CD4-positive, alpha-beta memory T cell (primary cell): ENCODE results near the gene SNTG2. TPM values are rescaled to one million over a fixed set of nuclear protein-coding genes. Genes with fewer than 3 reads are reported as not detected.

Experiments
- CTCF ChIA-PET: fragments of 350-600 bp; sonication (Branson Sonifier 250); formaldehyde crosslinking; loops from one replicate; lab custom pipeline; 2021; ENCODE audit warnings: inconsistent platforms; ENCODE audit not compliant: partially characterized antibody; lab: Charles Lee
- POLR2A ChIA-PET: fragments of 350-600 bp; sonication (Branson Sonifier 250); formaldehyde crosslinking; loops from one replicate; lab custom pipeline; 2021; ENCODE audit not compliant: partially characterized antibody; lab: Charles Lee
- DNase-seq, 5 donors: peaks; one replicate each; pipeline versions ENCODE4 v3.0.0 to v3.0.0-alpha.2; 2020 to 2022; ENCODE audit warnings: mixed read lengths in 1 of 5
- H3K27ac ChIP-seq: one replicate; pipeline ENCODE4 v1.7.0; 2013; ENCODE audit warnings: low read depth, low read length
- H3K27me3 ChIP-seq: 2 replicates; pipeline ENCODE4 v1.7.0; 2013; ENCODE audit warnings: mild to moderate bottlenecking, low read length, moderate library complexity; ENCODE audit not compliant: insufficient read depth
- H3K36me3 ChIP-seq: 2 replicates; pipeline ENCODE4 v1.7.0; 2013; ENCODE audit warnings: mild to moderate bottlenecking, low read length, moderate library complexity; ENCODE audit not compliant: insufficient read depth
- H3K4me1 ChIP-seq: 2 replicates; pipeline ENCODE4 v1.7.0; 2013; ENCODE audit warnings: mild to moderate bottlenecking, low read length, moderate library complexity; ENCODE audit not compliant: insufficient read depth
- H3K4me3 ChIP-seq, 2 donors: one replicate each; pipeline ENCODE4 v1.7.0; 2013; ENCODE audit warnings: low read length in 2 of 2, mild to moderate bottlenecking in 1 of 2
- H3K9me3 ChIP-seq, 2 donors: one replicate each; pipeline ENCODE4 v1.7.0; 2013; ENCODE audit warnings: low read length in 2 of 2, control low read depth in 1 of 2; ENCODE audit not compliant: control insufficient read depth in 1 of 2
- H3K27ac Mint-ChIP-seq, 7 donors: one replicate each; pipeline ENCODE4 v1.8.0; 2020 to 2021; ENCODE audit warnings: mixed read lengths in 7 of 7, mild to moderate bottlenecking in 6 of 7, inconsistent platforms in 3 of 7, moderate library complexity in 3 of 7
- H3K27me3 Mint-ChIP-seq, 2 donors: one replicate each; pipeline ENCODE4 v1.8.0; 2020 to 2021; ENCODE audit warnings: mixed read lengths in 2 of 2
- H3K36me3 Mint-ChIP-seq, 2 donors: one replicate each; pipeline ENCODE4 v1.8.0; 2020 to 2021; ENCODE audit warnings: mixed read lengths in 2 of 2, inconsistent platforms in 1 of 2, mild to moderate bottlenecking in 1 of 2
- H3K4me1 Mint-ChIP-seq, 4 donors: one replicate each; pipeline ENCODE4 v1.8.0; 2020 to 2021; ENCODE audit warnings: mixed read lengths in 4 of 4, mild to moderate bottlenecking in 1 of 4
- H3K4me3 Mint-ChIP-seq, 8 donors: one replicate each; pipeline ENCODE4 v1.8.0; 2020 to 2021; ENCODE audit warnings: mixed read lengths in 8 of 8, mild to moderate bottlenecking in 7 of 8, moderate library complexity in 6 of 8, inconsistent platforms in 3 of 8
- H3K9me3 Mint-ChIP-seq, 8 donors: one replicate each; pipeline ENCODE4 v1.8.0; 2020 to 2021; ENCODE audit warnings: mixed read lengths in 8 of 8, mild to moderate bottlenecking in 5 of 8, inconsistent platforms in 3 of 8, moderate library complexity in 1 of 8
- intact Hi-C: fragments of 100-400 bp; cut with micrococcal nuclease; formaldehyde crosslinking; loops from one replicate; pipeline ENCODE4 v1.15.1; 2023
- polyA plus RNA-seq, 2 donors: library from polyadenylated mRNA; unstranded; fragments of 300-500 nt; fragmentation: Illumina TruSeq; gene quantifications; one replicate each; pipeline ENCODE4 v1.2.3, GENCODE V29; 2021
- total RNA-seq, 2 experiments: library from RNA; stranded (reverse); gene quantifications; one replicate each; pipeline ENCODE4 v1.2.3, GENCODE V29; 2021

The SNTG2 gene
- total and polyA plus RNA-seq, 4 experiments from 2014 or later, result 0.55 to 1.3 (median 0.96) TPM; not detected in 1

GRCh38 chr2:1181893-1182292 lies 231.2 kb downstream of the SNTG2 start:
- Histone ChIP-seq H3K9me3 (no peaks in the 10 kb centered on the region), H3K27ac (no peak overlapping the region), H3K4me3 (no peak overlapping the region), H3K27me3 (no peaks in the 10 kb centered on the region), H3K4me1 (no peaks in the 10 kb centered on the region), H3K36me3 (no peaks in the 10 kb centered on the region)
- H3K4me3 Mint-ChIP-seq, result no peak overlapping the region
- ChIA-PET CTCF (no interaction called here), POLR2A (no interaction called here)
- H3K4me1 Mint-ChIP-seq, result no peaks in the 10 kb centered on the region
- H3K36me3 Mint-ChIP-seq, result no peaks in the 10 kb centered on the region
- H3K27me3 Mint-ChIP-seq, result no peaks in the 10 kb centered on the region
- H3K27ac Mint-ChIP-seq, result no peak overlapping the region
- intact Hi-C loops, result no loop called here
- peaks cover 0 to 8% (median 3%) of the 10 kb centered on the region in 8 donors for H3K9me3 Mint-ChIP-seq
- no peak for DNase-seq

- no peak overlapping the region for H3K27ac Mint-ChIP-seq
Observed at GRCh38 chr2:1183300-1183699, 232.7 kb downstream of the SNTG2 start.

GRCh38 chr2:1186421-1186820 lies 235.8 kb downstream of the SNTG2 start:
- Histone ChIP-seq H3K4me1 (no peaks in the 10 kb centered on the region), H3K9me3 (no peaks in the 10 kb centered on the region), H3K27me3 (no peaks in the 10 kb centered on the region), H3K4me3 (no peak overlapping the region), H3K36me3 (no peaks in the 10 kb centered on the region), H3K27ac (no peak overlapping the region)
- Mint-ChIP-seq H3K9me3 (peaks cover 0 to 7% (median 2%) of the 10 kb centered on the region in 8 donors), H3K4me3 (no peak overlapping the region), H3K27ac (peak overlapping the region in 1 of 7 donors; percentile 22), H3K4me1 (no peaks in the 10 kb centered on the region), H3K36me3 (no peaks in the 10 kb centered on the region), H3K27me3 (no peaks in the 10 kb centered on the region)
- CTCF ChIA-PET, result no interaction called here
- no peak for DNase-seq
- intact Hi-C loops, result no loop called here
- POLR2A ChIA-PET, result no interaction called here

More at GRCh38 chr2:1183300-1183699, 232.7 kb downstream of the SNTG2 start:
- Histone ChIP-seq H3K4me3 (no peak overlapping the region), H3K27ac (no peak overlapping the region), H3K4me1 (no peaks in the 10 kb centered on the region), H3K9me3 (no peaks in the 10 kb centered on the region), H3K36me3 (no peaks in the 10 kb centered on the region), H3K27me3 (no peaks in the 10 kb centered on the region)
- no peaks in the 10 kb centered on the region for H3K36me3 Mint-ChIP-seq
- no peaks in the 10 kb centered on the region for H3K27me3 Mint-ChIP-seq
- H3K4me1 Mint-ChIP-seq, result no peaks in the 10 kb centered on the region
- no peak overlapping the region for H3K4me3 Mint-ChIP-seq
- H3K9me3 Mint-ChIP-seq, result peaks cover 0 to 7% (median 3%) of the 10 kb centered on the region in 8 donors
- intact Hi-C loops, result no loop called here
- DNase-seq, result no peak
- POLR2A ChIA-PET, result no interaction called here
- CTCF ChIA-PET, result no interaction called here

GRCh38 chr2:1187189-1187588 lies 236.5 kb downstream of the SNTG2 start:
- Mint-ChIP-seq H3K27me3 (no peaks in the 10 kb centered on the region), H3K4me3 (no peak overlapping the region), H3K9me3 (peaks cover 0 to 7% (median 0%) of the 10 kb centered on the region in 8 donors), H3K4me1 (no peaks in the 10 kb centered on the region), H3K36me3 (no peaks in the 10 kb centered on the region), H3K27ac (no peak overlapping the region)
- Histone ChIP-seq H3K4me1 (no peaks in the 10 kb centered on the region), H3K27ac (no peak overlapping the region), H3K9me3 (no peaks in the 10 kb centered on the region), H3K36me3 (no peaks in the 10 kb centered on the region), H3K4me3 (no peak overlapping the region), H3K27me3 (no peaks in the 10 kb centered on the region)
- no peak for DNase-seq
- ChIA-PET POLR2A (no interaction called here), CTCF (no interaction called here)
- intact Hi-C loops, result no loop called here

- Mint-ChIP-seq H3K36me3 (peaks cover 0 to 1% of the 10 kb centered on the region in 2 donors), H3K27ac (no peak overlapping the region), H3K4me1 (no peaks in the 10 kb centered on the region), H3K9me3 (peaks cover 0 to 25% (median 20%) of the 10 kb centered on the region in 8 donors), H3K27me3 (no peaks in the 10 kb centered on the region), H3K4me3 (no peak overlapping the region)
- CTCF ChIA-PET, result no interaction called here
- Histone ChIP-seq H3K9me3 (no peaks in the 10 kb centered on the region), H3K27ac (no peak overlapping the region), H3K27me3 (no peaks in the 10 kb centered on the region), H3K36me3 (no peaks in the 10 kb centered on the region), H3K4me1 (no peaks in the 10 kb centered on the region), H3K4me3 (no peak overlapping the region)
- POLR2A ChIA-PET, result no interaction called here
- no peak for DNase-seq
- intact Hi-C loops, result no loop called here
Observed at GRCh38 chr2:1192121-1192520, 241.5 kb downstream of the SNTG2 start.

- intact Hi-C loops, result no loop called here
- CTCF ChIA-PET, result no interaction called here
- no peaks in the 10 kb centered on the region for H3K4me1 ChIP-seq
- Mint-ChIP-seq H3K36me3 (peaks cover 0 to 1% of the 10 kb centered on the region in 2 donors), H3K4me3 (no peak overlapping the region), H3K27ac (no peak overlapping the region), H3K9me3 (peaks cover 0 to 30% (median 20%) of the 10 kb centered on the region in 8 donors), H3K4me1 (no peaks in the 10 kb centered on the region), H3K27me3 (no peaks in the 10 kb centered on the region)
- POLR2A ChIA-PET, result no interaction called here
- no peak for DNase-seq
- H3K27ac ChIP-seq, result no peak overlapping the region
- no peaks in the 10 kb centered on the region for H3K9me3 ChIP-seq
- H3K4me3 ChIP-seq, result no peak overlapping the region
- H3K27me3 ChIP-seq, result no peaks in the 10 kb centered on the region
- no peaks in the 10 kb centered on the region for H3K36me3 ChIP-seq
Observed at GRCh38 chr2:1193801-1194200, 243.2 kb downstream of the SNTG2 start.

- CTCF ChIA-PET, result no interaction called here
- peaks cover 0 to 13% (median 6%) of the 10 kb centered on the region in 8 donors for H3K9me3 Mint-ChIP-seq
- no peaks in the 10 kb centered on the region for H3K27me3 Mint-ChIP-seq
- DNase-seq, result no peak
- Histone ChIP-seq H3K4me3 (no peak overlapping the region), H3K9me3 (no peaks in the 10 kb centered on the region), H3K27ac (no peak overlapping the region), H3K27me3 (no peaks in the 10 kb centered on the region), H3K36me3 (no peaks in the 10 kb centered on the region), H3K4me1 (no peaks in the 10 kb centered on the region)
- no peak overlapping the region for H3K4me3 Mint-ChIP-seq
- POLR2A ChIA-PET, result no interaction called here
- intact Hi-C loops, result no loop called here
- H3K4me1 Mint-ChIP-seq, result no peaks in the 10 kb centered on the region
- H3K36me3 Mint-ChIP-seq, result no peaks in the 10 kb centered on the region
- no peak overlapping the region for H3K27ac Mint-ChIP-seq
Observed at GRCh38 chr2:1203772-1204171, 253.1 kb downstream of the SNTG2 start.

GRCh38 chr2:1205853-1206252 lies 255.2 kb downstream of the SNTG2 start:
- Mint-ChIP-seq H3K27ac (no peak overlapping the region), H3K4me3 (no peak overlapping the region)
- CTCF ChIA-PET, result interaction anchor here (1.7 kb wide), 1 partner anchor 65 kb away, joined by 5 read pairs; no protein-coding TSS in a partner anchor

More at GRCh38 chr2:1205853-1206252, 255.2 kb downstream of the SNTG2 start:
- Histone ChIP-seq H3K36me3 (no peaks in the 10 kb centered on the region), H3K9me3 (no peaks in the 10 kb centered on the region), H3K27ac (no peak overlapping the region), H3K4me1 (no peaks in the 10 kb centered on the region), H3K27me3 (no peaks in the 10 kb centered on the region), H3K4me3 (no peak overlapping the region)
- Mint-ChIP-seq H3K36me3 (no peaks in the 10 kb centered on the region), H3K4me1 (peaks cover 0 to 5% (median under 1%) of the 10 kb centered on the region in 4 donors), H3K27me3 (no peaks in the 10 kb centered on the region), H3K9me3 (peaks cover 0 to 12% (median 4%) of the 10 kb centered on the region in 8 donors)
- intact Hi-C loops, result no loop called here
- POLR2A ChIA-PET, result no interaction called here
- no peak for DNase-seq
